ENCODE measurements around the gene RIMS1.

RIMS1 gene

DNA sequence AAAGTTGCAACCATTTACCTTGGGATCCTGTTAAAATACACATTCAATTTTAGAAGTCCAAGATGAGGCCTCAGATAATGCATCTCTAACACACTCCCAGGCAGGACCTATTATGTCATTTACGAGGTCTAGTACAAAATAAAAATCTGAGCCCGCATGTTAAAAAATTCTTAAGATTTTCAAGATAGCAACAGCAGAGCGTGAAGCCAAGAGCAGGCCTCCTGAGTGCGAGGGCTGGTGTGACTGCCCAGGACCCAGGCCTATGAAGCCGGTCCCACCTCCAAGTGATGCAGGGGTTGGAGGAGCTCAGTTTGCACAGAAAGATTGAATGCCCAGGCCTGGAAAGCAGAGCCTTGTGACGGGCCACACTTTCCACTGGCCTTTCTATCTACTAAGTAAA is 524.4 kb downstream of the RIMS1 start:
- DNase-seq (ENCODE audit: low read depth in 2 of 2, low spot score in 1 of 2) = no peak

DNA sequence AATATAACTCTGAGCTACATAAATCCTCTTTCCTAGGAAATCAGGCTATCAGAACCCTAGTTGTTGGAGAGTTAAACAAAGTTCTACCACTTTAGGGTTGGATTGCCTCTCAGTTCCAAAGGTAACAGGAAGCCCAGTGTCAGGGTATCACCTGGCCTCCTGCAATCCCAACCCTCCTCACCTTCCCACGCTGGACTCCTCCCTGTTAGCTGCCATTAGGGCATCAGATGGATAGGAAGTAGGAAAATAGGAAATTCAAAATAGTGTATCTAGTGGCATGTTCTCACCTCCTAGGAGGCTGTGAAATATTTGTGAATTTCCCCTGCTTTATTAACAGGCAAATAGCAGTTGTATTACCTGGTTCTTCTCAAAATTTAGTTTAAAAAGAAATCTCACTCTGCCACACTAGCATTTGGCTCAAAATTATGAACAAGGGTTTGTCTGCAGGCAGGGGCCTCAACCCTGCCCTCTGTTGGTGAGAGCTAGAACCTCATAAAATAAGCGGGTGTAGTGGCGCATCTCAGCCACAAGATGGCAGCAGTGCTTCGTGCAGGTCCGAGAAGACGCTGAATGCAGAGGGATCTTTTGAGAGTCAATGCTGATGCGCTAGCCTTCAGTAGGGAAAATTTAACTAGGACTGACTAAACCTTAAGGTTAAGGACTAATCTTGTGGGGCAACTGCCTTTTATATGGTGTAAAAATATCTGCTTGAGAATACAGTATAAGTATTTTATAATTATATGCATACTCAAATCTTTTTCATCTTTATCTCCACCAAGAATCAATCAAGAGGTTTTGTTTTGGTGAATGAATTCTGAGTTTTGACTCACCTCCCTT is 525.7 kb downstream of the RIMS1 start:
- DNase-seq (ENCODE audit: low read depth in 2 of 2, low spot score in 1 of 2) = peak; percentile 42 to 50

DNA sequence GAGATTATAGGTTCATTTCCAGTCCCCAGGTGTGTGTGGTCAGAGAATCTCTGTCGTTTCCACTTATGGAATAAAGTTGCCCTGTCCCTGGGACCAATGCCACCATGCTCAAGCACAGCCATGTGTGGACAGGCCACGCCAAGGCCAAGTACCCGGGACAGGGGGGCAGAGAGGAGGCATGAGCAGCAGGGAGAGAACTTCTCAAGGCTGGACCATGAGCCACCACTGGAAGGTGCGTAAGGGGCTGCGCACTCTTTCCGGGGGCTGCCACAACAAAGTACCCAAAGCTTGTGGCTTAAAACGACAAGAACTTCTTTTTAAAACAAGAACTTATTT is 526.3 kb downstream of the RIMS1 start:
- DNase-seq (ENCODE audit: low read depth in 2 of 2, low spot score in 1 of 2) = no peak

DNA sequence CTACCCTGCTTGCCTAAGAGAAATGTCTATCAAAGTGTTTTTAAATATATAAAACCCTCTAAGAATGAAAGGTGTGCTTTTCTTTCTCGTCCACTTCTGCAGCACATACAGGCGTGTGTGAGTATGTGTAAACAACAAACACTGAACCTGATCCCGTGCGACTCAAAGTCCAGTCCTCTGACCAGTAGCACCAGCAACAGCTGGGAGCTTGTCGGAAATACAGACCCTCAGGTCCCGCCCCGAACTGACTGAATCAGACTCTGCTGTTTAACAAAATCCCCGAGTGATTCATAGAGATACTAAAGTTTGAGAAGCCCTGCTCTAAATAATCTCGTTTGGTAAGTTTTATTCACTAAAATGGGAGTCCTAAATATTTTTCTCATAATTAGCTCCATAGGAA is 527.5 kb downstream of the RIMS1 start:
- no peak for DNase-seq (ENCODE audit: low read depth in 2 of 2, low spot score in 1 of 2)

DNA sequence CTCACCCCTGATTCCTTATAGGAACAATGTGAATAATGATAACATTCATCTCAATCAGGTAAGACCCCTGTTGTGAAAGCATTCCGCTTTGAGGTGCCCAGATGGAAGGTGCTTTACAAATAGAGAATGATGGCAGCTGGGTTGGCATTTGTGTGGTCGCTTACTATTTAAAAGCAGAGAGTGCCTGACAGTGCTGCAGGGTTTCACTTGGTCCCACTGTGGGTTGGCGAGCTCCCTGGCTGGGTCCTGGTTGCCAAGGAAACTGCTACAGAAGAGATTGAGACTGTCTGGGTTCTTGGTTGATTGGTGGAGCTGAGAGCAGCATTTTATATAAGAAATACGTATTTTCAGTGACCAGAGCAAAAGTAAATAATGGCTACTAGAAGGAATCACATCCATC is 528.3 kb downstream of the RIMS1 start:
- no peak for DNase-seq (ENCODE audit: low read depth in 2 of 2, low spot score in 1 of 2)

DNA sequence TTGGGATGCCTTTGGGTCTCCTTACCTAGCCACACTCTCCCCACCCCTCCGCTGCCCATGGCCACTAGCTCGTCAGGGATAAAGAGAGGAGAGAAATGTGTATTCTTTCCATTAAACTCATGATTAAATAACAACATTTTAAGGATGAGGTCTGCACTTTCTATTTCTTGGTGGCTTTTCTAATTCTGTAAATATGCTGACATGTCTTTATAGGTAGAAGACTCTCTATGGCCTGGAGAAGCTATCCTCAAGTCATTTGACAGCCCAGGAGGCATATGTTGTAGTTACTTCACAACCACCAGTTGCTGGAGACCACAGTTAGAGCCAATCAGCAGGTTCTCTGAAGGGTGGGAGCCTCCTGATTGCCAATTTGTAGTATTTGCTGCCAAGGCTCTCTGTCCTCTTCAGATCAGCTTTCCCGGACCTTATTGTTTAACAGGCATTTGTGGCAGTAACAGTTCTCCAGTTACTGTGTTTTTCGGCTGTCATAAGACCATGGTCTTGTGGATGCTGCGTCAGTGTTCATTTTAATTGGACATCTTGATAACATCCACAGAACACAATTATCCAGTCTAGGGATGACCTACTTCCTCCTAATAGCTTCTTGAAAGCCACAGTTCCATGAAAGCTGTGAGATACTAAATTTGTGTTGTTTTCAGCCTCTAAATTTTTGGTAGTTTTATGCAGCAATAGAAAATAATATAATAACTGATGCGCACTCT is 530.6 kb downstream of the RIMS1 start:
- DNase-seq (ENCODE audit: low read depth in 2 of 2, low spot score in 1 of 2) = no peak

- DNase-seq (ENCODE audit: low read depth in 2 of 2, low spot score in 1 of 2) = no peak
Observed at GRCh38 chr6:72417759-72418158, 531.4 kb downstream of the RIMS1 start.

DNA sequence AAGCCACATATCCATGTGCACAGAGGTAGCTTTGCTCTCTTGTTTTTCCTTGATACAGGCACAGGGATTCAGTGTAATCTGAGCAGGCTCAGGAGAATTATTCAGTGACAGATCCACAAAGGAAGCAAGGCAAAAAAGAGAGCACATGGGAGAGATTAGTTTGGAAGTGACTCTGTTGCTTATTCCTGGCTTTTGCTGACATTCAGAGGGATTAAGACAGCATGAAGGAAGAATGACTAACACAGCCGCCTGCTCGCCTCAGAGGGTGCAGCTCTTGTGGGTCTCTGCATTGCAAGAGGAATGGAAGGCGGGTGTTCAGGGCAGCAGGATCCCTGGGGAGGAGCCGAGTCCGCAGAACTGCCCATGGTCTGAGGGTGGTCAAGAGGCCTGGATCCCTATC is 532.1 kb downstream of the RIMS1 start:
- DNase-seq (ENCODE audit: low read depth in 2 of 2, low spot score in 1 of 2) = no peak

DNA sequence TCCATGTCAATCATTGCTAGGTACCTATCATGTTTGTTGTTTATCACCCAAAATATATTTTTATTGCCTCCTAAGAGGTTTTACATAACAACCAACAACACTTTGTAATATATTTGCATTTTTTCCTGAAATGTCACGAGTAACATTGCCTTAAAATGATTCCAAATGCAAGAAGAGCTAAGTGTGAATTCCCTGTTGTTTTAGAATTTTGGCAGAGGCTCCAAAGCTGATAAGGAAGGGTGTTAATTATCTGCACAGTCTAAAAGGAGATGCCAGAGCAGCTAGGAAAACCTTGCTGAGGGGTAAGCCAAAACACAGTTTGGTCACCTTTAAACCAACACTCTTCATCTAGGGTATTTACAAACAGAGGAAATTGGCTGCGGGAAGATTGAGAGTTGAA is 533.6 kb downstream of the RIMS1 start:
- no peak for DNase-seq (ENCODE audit: low read depth in 2 of 2, low spot score in 1 of 2)

DNA sequence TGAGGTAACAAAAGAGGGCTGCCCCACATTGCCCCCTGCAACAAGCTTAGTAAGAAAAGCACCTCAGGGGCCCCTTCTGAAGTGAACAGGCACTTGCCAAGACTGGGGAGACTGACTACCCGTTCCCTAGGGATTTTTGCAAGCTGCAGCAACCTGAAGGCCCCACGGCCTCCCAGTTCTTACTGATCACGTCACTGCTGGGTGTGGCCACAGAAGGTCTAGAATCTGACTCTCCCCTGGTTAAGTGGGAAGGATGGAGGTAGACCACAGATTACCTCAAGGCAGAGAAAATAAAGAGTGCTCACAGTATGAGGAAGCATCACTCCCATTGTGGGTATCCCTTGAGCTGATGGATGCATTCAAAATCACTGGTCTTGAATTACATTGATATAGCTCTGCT is 534.1 kb downstream of the RIMS1 start:
- DNase-seq (ENCODE audit: low read depth in 2 of 2, low spot score in 1 of 2) = no peak

DNA sequence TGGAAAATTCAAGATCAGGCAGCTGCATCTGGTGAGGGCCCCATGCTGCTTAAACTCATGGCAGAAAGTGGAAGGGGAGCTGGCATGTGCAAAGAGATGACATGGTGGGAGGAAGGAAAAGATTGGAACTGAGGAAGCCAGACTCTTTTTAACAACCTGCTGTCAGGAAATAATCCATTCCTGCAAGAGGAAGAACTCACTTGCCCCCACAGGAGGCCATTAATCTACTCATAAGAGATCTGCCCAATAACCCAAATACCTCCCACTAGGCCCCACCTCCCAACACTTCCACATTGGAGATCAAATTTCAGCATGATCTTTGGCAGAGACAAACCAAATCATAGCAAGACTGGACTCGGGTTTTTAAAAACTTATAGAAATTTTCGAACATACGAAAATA is 535.0 kb downstream of the RIMS1 start:
- no peak for DNase-seq (ENCODE audit: low read depth in 2 of 2, low spot score in 1 of 2)

DNA sequence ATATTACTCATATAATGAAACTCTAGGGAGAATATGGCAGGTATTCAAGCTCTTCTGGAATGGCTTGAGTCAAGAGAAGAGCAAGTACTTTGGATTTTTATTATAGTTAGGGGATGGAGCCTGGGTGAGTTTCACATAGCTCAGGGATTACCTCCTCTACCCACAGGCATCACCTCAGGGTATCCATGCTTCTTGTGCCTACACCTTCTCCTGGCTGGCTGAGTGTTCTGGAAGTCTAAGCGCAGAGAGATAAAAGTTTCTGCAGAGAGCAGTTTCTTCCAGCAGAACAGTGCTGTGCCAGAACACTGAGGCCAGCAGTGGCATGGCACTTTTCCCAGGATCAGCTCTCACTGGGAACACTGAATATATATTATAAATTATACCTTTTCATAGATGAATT is 535.8 kb downstream of the RIMS1 start:
- no peak for DNase-seq (ENCODE audit: low read depth in 2 of 2, low spot score in 1 of 2)

GRCh38 chr6:72424476-72424875 is 538.1 kb downstream of the RIMS1 start:
- DNase-seq (ENCODE audit: low read depth in 2 of 2, low spot score in 1 of 2) = no peak

DNA sequence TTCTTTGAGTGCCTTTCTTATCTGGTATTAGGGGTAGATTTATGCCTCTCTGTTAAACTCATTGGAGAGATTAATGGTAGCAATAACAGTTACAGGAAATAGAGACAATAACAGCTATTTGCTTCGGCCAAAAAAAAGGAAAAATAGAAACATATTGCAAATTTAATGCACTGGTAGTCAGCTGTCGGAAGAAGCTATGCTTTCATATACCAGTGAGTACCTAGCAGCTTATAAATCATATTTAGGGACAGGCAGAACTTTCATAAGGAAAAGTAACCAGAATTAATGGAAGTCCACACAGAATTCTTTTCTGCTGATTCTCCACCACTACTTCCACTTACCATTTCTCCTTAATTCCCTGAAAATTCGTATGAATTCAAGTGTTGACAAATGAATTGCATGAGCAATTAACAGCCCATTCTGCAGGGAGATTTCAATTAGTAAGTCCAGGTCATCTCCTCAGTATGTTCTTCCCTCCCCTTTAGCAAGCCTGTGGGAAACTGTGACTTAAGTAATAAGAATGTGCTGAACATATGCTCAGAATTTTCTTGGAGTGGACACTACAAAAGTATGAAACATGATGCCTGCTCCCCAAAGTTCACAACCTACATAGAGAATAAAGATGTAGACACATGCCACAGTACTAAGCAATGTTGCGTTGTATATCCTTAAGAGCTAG is 538.8 kb downstream of the RIMS1 start:
- no peak for DNase-seq (ENCODE audit: low read depth in 2 of 2, low spot score in 1 of 2)

DNA sequence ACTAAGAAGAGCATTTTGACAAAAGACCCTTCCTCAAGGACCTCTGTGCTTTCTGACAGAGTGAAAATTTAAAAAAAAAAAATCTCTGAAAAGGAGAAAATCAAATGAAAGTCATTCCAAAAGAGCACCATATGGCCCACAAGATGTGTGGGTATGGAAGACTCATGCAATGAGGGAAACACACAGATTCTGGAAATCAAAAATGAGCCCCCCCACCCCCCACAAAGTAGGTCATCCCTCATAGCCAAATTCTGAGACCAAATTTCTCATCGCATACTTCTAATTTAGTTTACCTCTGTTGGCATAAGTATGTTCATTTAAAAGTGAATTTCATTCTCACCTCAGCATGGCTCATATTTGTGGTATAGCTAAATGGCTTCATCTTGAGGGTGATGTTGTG is 554.3 kb downstream of the RIMS1 start:
- DNase-seq (ENCODE audit: low read depth in 2 of 2, low spot score in 1 of 2) = no peak

- DNase-seq (ENCODE audit: low read depth in 2 of 2, low spot score in 1 of 2) = no peak
Observed at GRCh38 chr6:72446430-72446829, 560.1 kb downstream of the RIMS1 start.

Data from stimulated activated CD8-positive, alpha-beta memory T cell treated with anti-CD3 and anti-CD28 coated beads, Interleukin-4, amount 100 ng/mL, for 1 hour (primary cell).